GM23248 (cell line): ENCODE data around the gene ST6GALNAC3.

Experiments used
- EZH2 ChIP-seq: fragments of 200-600 bp; sonication (generic); IDR thresholded peaks from 2 replicates; pipeline ENCODE4 v1.6.1; 2018; ENCODE audit warnings: antibody characterized with exemption, mild to moderate bottlenecking; ENCODE audit not compliant: insufficient read depth, poor library complexity, severe bottlenecking
- EZH2phosphoT487 ChIP-seq: fragments of 200-600 bp; sonication (generic); IDR thresholded peaks from 2 replicates; pipeline ENCODE4 v1.6.1; 2018; ENCODE audit warnings: antibody characterized with exemption, moderate library complexity, mild to moderate bottlenecking, low read depth; ENCODE audit not compliant: insufficient read depth

- no peak for TF ChIP-seq EZH2
- no peak for TF ChIP-seq EZH2phosphoT487
Observed at GRCh38 chr1:76546354-76546933, 471.9 kb downstream of the ST6GALNAC3 start.
